K562 (cell line): Measurements from ENCODE around the gene HOXA13. TPM values are rescaled to one million over a fixed set of nuclear protein-coding genes. Genes with fewer than 3 reads are reported as not detected.

Experiments used
- NR0B1 ChIP-seq: fragments of 450-650 bp; IDR thresholded peaks from one replicate; pipeline ENCODE4 v1.6.1; 2018; ENCODE audit warnings: mild to moderate bottlenecking, moderate library complexity; ENCODE audit not compliant: partially characterized antibody
- SMARCA4 ChIP-seq: fragments of 450-650 bp; IDR thresholded peaks from 2 replicates; pipeline ENCODE4 v1.6.1; 2016
- THRA ChIP-seq: fragments of 450-650 bp; IDR thresholded peaks from 2 replicates; pipeline ENCODE4 v1.6.1; 2017; ENCODE audit warnings: mild to moderate bottlenecking, moderate library complexity
- XRCC3 ChIP-seq: fragments of 450-650 bp; IDR thresholded peaks from 2 replicates; pipeline ENCODE4 v1.6.1; 2017; ENCODE audit warnings: mild to moderate bottlenecking, moderate library complexity
- XRCC4 ChIP-seq: IDR thresholded peaks from one replicate; pipeline ENCODE4 v1.6.1; 2011; ENCODE audit not compliant: insufficient read depth, insufficient read length; ENCODE audit errors: extremely low read depth
- polyA plus RNA-seq, 8 experiments: library from polyadenylated mRNA; depleted of rRNA in 4 of 8; stranded (reverse) in 5 of 8; unstranded in 3 of 8; fragments of >200 nt; fragmentation: Nextera tagmentation in 2 of 8; fragmentation: Illumina TruSeq in 1 of 8; extraction: Ambion mirVana in 2 of 8; extraction: Trizol in 1 of 8; gene quantifications; 2 replicates each; pipeline versions ENCODE4 v1.2.1 to v1.2.3, GENCODE V29; 2011 to 2014; ENCODE audit warnings: inconsistent platforms in 1 of 8, missing spikeins in 1 of 8
- total RNA-seq, 7 experiments: library from RNA; depleted of rRNA in 6 of 7; stranded (reverse); fragments of >200 nt in 6 of 7; fragmentation: Illumina TruSeq in 2 of 7; extraction: Trizol in 2 of 7; gene quantifications; 2 replicates each; pipeline versions ENCODE4 v1.2.1 to v1.2.3, GENCODE V29; 2011 to 2021; ENCODE audit warnings: low replicate concordance in 1 of 7
- TF ChIP-seq, protein P1 (sequence below): fragments of 450-650 bp; conservative IDR thresholded peaks from 2 replicates; pipeline ENCODE4 v1.6.1; 2016; ENCODE audit warnings: missing genetic modification characterization, low read depth, mild to moderate bottlenecking, control low read depth, missing compliant biosample characterization
- TF ChIP-seq, protein P2 (sequence below): sonication (generic); formaldehyde crosslinking; IDR thresholded peaks from 2 replicates; pipeline ENCODE4 v1.9.0; 2022; ENCODE audit warnings: mild to moderate bottlenecking, missing genetic modification reagents
- TF ChIP-seq, protein P3 (sequence below): fragments of 450-650 bp; IDR thresholded peaks from 2 replicates; pipeline ENCODE4 v1.6.1; 2016; ENCODE audit warnings: antibody characterized with exemption

The HOXA13 gene
- total and polyA plus RNA-seq, 9 of the 15 experiments (the other 6 are each of a cell fraction or from before 2014, with no cell fraction given): not detected

- TF ChIP-seq, protein P1, sequence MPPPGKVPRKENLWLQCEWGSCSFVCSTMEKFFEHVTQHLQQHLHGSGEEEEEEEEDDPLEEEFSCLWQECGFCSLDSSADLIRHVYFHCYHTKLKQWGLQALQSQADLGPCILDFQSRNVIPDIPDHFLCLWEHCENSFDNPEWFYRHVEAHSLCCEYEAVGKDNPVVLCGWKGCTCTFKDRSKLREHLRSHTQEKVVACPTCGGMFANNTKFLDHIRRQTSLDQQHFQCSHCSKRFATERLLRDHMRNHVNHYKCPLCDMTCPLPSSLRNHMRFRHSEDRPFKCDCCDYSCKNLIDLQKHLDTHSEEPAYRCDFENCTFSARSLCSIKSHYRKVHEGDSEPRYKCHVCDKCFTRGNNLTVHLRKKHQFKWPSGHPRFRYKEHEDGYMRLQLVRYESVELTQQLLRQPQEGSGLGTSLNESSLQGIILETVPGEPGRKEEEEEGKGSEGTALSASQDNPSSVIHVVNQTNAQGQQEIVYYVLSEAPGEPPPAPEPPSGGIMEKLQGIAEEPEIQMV (tag): no peak
- TF ChIP-seq SMARCA4 (no peak), THRA (no peak), XRCC4 (no peak), XRCC3 (no peak), NR0B1 (no peak)
- TF ChIP-seq, protein P2, sequence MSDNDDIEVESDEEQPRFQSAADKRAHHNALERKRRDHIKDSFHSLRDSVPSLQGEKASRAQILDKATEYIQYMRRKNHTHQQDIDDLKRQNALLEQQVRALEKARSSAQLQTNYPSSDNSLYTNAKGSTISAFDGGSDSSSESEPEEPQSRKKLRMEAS (CRISPR knock-in tag): no peak
- TF ChIP-seq, protein P3, sequence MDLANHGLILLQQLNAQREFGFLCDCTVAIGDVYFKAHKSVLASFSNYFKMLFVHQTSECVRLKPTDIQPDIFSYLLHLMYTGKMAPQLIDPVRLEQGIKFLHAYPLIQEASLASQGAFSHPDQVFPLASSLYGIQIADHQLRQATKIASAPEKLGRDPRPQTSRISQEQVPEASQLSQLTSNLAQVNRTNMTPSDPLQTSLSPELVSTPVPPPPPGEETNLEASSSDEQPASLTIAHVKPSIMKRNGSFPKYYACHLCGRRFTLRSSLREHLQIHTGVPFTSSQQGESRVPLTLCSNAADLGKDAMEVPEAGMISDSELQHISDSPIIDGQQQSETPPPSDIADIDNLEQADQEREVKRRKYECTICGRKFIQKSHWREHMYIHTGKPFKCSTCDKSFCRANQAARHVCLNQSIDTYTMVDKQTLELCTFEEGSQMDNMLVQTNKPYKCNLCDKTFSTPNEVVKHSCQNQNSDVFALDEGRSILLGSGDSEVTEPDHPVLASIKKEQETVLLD: no peak
Observed at GRCh38 chr7:27179030-27179429, 20.9 kb downstream of the HOXA13 start (continued).
